ENCODE results near the gene ZNF560.

Gene ZNF560

GRCh38 chr19:9435279-9436268, 62.8 kb downstream of the ZNF560 start, which contains the start of gene ZNF266:
Gene ZNF266 (minus strand): TSS chr19:9435573. CDS start chr19:9420089, 15,484 bp downstream.
- H3K27me3 ChIP-seq (ENCODE audit: low read depth, low read length) = no peaks in the 10 kb centered on the region
- no peaks in the 10 kb centered on the region for H3K9me3 ChIP-seq (ENCODE audit: control insufficient read depth in 1 of 2, low read length in 2 of 2)
- H3K4me1 ChIP-seq (ENCODE audit: control insufficient read depth in 1 of 2, insufficient read depth in 2 of 2, low read length in 2 of 2) = peaks cover 8 to 22% of the 10 kb centered on the region in 2 donors
- H3K4me3 ChIP-seq (ENCODE audit: low read depth in 1 of 2, low read length in 2 of 2) = peak within 1 kb of the TSS; percentile 84 to 92
- peak within 1 kb of the TSS; percentile 93 for H3K27ac ChIP-seq (ENCODE audit: low read length)
- peaks cover 18 to 26% of the 10 kb centered on the region in 2 donors for H3K36me3 ChIP-seq (ENCODE audit: control insufficient read depth in 1 of 2, insufficient read depth in 2 of 2, low read length in 2 of 2)

- H3K27ac ChIP-seq (ENCODE audit: low read length) = no peak overlapping the region
- peaks cover 8 to 21% of the 10 kb centered on the region in 2 donors for H3K4me1 ChIP-seq (ENCODE audit: control insufficient read depth in 1 of 2, insufficient read depth in 2 of 2, low read length in 2 of 2)
- peaks cover 0 to 3% of the 10 kb centered on the region in 2 donors for H3K9me3 ChIP-seq (ENCODE audit: control insufficient read depth in 1 of 2, low read length in 2 of 2)
- H3K36me3 ChIP-seq (ENCODE audit: control insufficient read depth in 1 of 2, insufficient read depth in 2 of 2, low read length in 2 of 2) = peaks cover 31 to 58% of the 10 kb centered on the region in 2 donors
- H3K4me3 ChIP-seq (ENCODE audit: low read depth in 1 of 2, low read length in 2 of 2) = no peak overlapping the region
- H3K27me3 ChIP-seq (ENCODE audit: low read depth, low read length) = no peaks in the 10 kb centered on the region
These were observed 66.9 kb downstream of the ZNF560 start for GRCh38 chr19:9431475-9431874.

- Histone ChIP-seq H3K36me3 (ENCODE audit: control insufficient read depth in 1 of 2, insufficient read depth in 2 of 2, low read length in 2 of 2) (peaks cover 39 to 69% of the 10 kb centered on the region in 2 donors), H3K27me3 (ENCODE audit: low read depth, low read length) (no peaks in the 10 kb centered on the region)
These were observed 68.0 kb downstream of the ZNF560 start for GRCh38 chr19:9430444-9430843.

GRCh38 chr19:9427941-9428340, 70.5 kb downstream of the ZNF560 start:
- peaks cover 52 to 88% of the 10 kb centered on the region in 2 donors for H3K36me3 ChIP-seq (ENCODE audit: control insufficient read depth in 1 of 2, insufficient read depth in 2 of 2, low read length in 2 of 2)
- H3K4me1 ChIP-seq (ENCODE audit: control insufficient read depth in 1 of 2, insufficient read depth in 2 of 2, low read length in 2 of 2) = no peaks in the 10 kb centered on the region
- H3K27me3 ChIP-seq (ENCODE audit: low read depth, low read length) = no peaks in the 10 kb centered on the region
- peaks cover 8 to 25% of the 10 kb centered on the region in 2 donors for H3K9me3 ChIP-seq (ENCODE audit: control insufficient read depth in 1 of 2, low read length in 2 of 2)
- no peak overlapping the region for H3K4me3 ChIP-seq (ENCODE audit: low read depth in 1 of 2, low read length in 2 of 2)
- H3K27ac ChIP-seq (ENCODE audit: low read length) = no peak overlapping the region

More at GRCh38 chr19:9430444-9430843, 68.0 kb downstream of the ZNF560 start:
- Histone ChIP-seq H3K27ac (ENCODE audit: low read length) (no peak overlapping the region), H3K4me1 (ENCODE audit: control insufficient read depth in 1 of 2, insufficient read depth in 2 of 2, low read length in 2 of 2) (peaks cover 8 to 12% of the 10 kb centered on the region in 2 donors), H3K9me3 (ENCODE audit: control insufficient read depth in 1 of 2, low read length in 2 of 2) (peaks cover 0 to 9% of the 10 kb centered on the region in 2 donors), H3K4me3 (ENCODE audit: low read depth in 1 of 2, low read length in 2 of 2) (no peak overlapping the region)

Measured in muscle layer of duodenum (tissue), 2 donors.